CD4-positive, alpha-beta T cell treated with Interferon alpha-2 for 1 hour (primary cell): ENCODE results near the gene STAG3.
A peak's percentile ranks its signal among the peaks of the same experiment; 100 is the strongest.
"Not testable (repeated sequence)": the region's sequence is repeated elsewhere in the genome, so short reads cannot be mapped to it uniquely, and the experiment has no call there.

Source experiments
- DNase-seq, 2 donors: peaks; one replicate each; pipeline ENCODE4 v3.0.0-alpha.2; 2020 to 2022

Gene STAG3

GRCh38 chr7:100217934-100218333 is 40.2 kb downstream of the STAG3 start:
- peak; percentile 85 to 88 for DNase-seq

GRCh38 chr7:100219271-100219737 is 41.6 kb downstream of the STAG3 start:
- peak in 1 of 2 donors; percentile 42 for DNase-seq

- DNase-seq = peak; percentile 15 to 54
Measured at GRCh38 chr7:100219801-100220585, 42.3 kb downstream of the STAG3 start, which contains the start of gene PVRIG. Gene PVRIG (plus strand): TSS chr7:100219949. CDS start chr7:100219971, 22 bp downstream.

GRCh38 chr7:100220586-100221230 is 43.0 kb downstream of the STAG3 start:
- DNase-seq = no peak

- peak; percentile 83 to 91 for DNase-seq
Measured at GRCh38 chr7:100221231-100221718, 43.6 kb downstream of the STAG3 start.

- peak in 1 of 2 donors; percentile 48 for DNase-seq
Measured at GRCh38 chr7:100221767-100222444, 44.2 kb downstream of the STAG3 start.

- no peak for DNase-seq
Measured at GRCh38 chr7:100222445-100223132, 44.9 kb downstream of the STAG3 start.

- DNase-seq = not testable (repeated sequence)
Measured at GRCh38 chr7:100223376-100223927, 45.7 kb downstream of the STAG3 start.

- not testable (repeated sequence) for DNase-seq
Measured at GRCh38 chr7:100224891-100225290, 47.2 kb downstream of the STAG3 start.

GRCh38 chr7:100234660-100235317 is 57.1 kb downstream of the STAG3 start:
- DNase-seq = not testable (repeated sequence)

- DNase-seq = not testable (repeated sequence)
Measured at GRCh38 chr7:100239975-100240374, 62.3 kb downstream of the STAG3 start.

GRCh38 chr7:100243385-100243784 is 65.7 kb downstream of the STAG3 start:
- DNase-seq = peak; percentile 41 to 46

GRCh38 chr7:100244988-100245605 is 67.4 kb downstream of the STAG3 start:
- DNase-seq = not testable (repeated sequence)

GRCh38 chr7:100246121-100246864 is 68.6 kb downstream of the STAG3 start:
- not testable (repeated sequence) for DNase-seq

GRCh38 chr7:100246865-100247137 is 69.1 kb downstream of the STAG3 start:
- DNase-seq = not testable (repeated sequence)

GRCh38 chr7:100247152-100247757 is 69.5 kb downstream of the STAG3 start:
- no peak for DNase-seq

- DNase-seq = no peak
Measured at GRCh38 chr7:100248483-100248882, 70.8 kb downstream of the STAG3 start.

- no peak for DNase-seq
Measured at GRCh38 chr7:100257017-100257416, 79.3 kb downstream of the STAG3 start.

- not testable (repeated sequence) for DNase-seq
Measured at GRCh38 chr7:100259984-100260383, 82.3 kb downstream of the STAG3 start.

- DNase-seq = not testable (repeated sequence)
Measured at GRCh38 chr7:100262896-100263295, 85.2 kb downstream of the STAG3 start.
